DND-41 (cell line): Measurements from ENCODE around the gene MICAL3.

ENCODE experiments used
- ATAC-seq: fragments of 200-7000 bp; cut with Tn5 transposase; 3 replicates; pipeline ENCODE4 v1.9.1; 2021; ENCODE audit warnings: low read depth; ENCODE audit not compliant: insufficient read depth
- DNase-seq: peaks from one replicate; pipeline ENCODE4 v3.0.0-alpha.2; 2020
- H2AFZ ChIP-seq: 2 replicates; pipeline ENCODE4 v1.6.0; 2012; ENCODE audit warnings: low read depth, low read length
- H3K27ac ChIP-seq: 2 replicates; pipeline ENCODE4 v1.5.1; 2012; ENCODE audit warnings: low read length, inconsistent platforms
- H3K27me3 ChIP-seq: fragments of 200-600 bp; sonication (generic); 2 replicates; pipeline ENCODE4 v1.6.0; 2012; ENCODE audit warnings: low read length, mild to moderate bottlenecking, inconsistent platforms; ENCODE audit not compliant: insufficient read depth, poor library complexity
- H3K36me3 ChIP-seq: 2 replicates; pipeline ENCODE4 v1.5.1; 2012; ENCODE audit warnings: low read length, inconsistent platforms; ENCODE audit not compliant: insufficient read depth
- H3K4me1 ChIP-seq: 2 replicates; pipeline ENCODE4 v1.5.1; 2012; ENCODE audit warnings: mild to moderate bottlenecking, low read length; ENCODE audit not compliant: insufficient read depth
- H3K4me2 ChIP-seq: 2 replicates; pipeline ENCODE4 v1.6.0; 2012; ENCODE audit warnings: mild to moderate bottlenecking, moderate library complexity, low read length, inconsistent platforms; ENCODE audit not compliant: insufficient read depth
- H3K4me3 ChIP-seq, 2 experiments: fragments of 200-600 bp in 1 of 2; shearing (Covaris generic) in 1 of 2; 2 replicates each; pipeline ENCODE4 v1.5.1; 2012 to 2016; ENCODE audit warnings: inconsistent platforms in 2 of 2, low read length in 2 of 2, mild to moderate bottlenecking in 2 of 2, low read depth in 1 of 2, moderate library complexity in 1 of 2
- H3K79me2 ChIP-seq: 2 replicates; pipeline ENCODE4 v1.6.0; 2012; ENCODE audit warnings: low read length, inconsistent platforms; ENCODE audit not compliant: insufficient read depth
- H3K9ac ChIP-seq: 2 replicates; pipeline ENCODE4 v1.6.0; 2012; ENCODE audit warnings: low read depth, mild to moderate bottlenecking, inconsistent platforms, low read length, moderate library complexity
- H3K9me3 ChIP-seq: 2 replicates; pipeline ENCODE4 v1.5.1; 2012; ENCODE audit warnings: low read length, moderate library complexity, mild to moderate bottlenecking, inconsistent platforms; ENCODE audit not compliant: insufficient read depth, severe bottlenecking
- H4K20me1 ChIP-seq: 2 replicates; pipeline ENCODE4 v1.6.0; 2012; ENCODE audit warnings: low read length; ENCODE audit not compliant: insufficient read depth
- CTCF ChIP-seq: IDR thresholded peaks from 2 replicates; pipeline ENCODE4 v1.5.1; 2012; ENCODE audit warnings: borderline replicate concordance, low read length, moderate library complexity, mild to moderate bottlenecking; ENCODE audit not compliant: poor library complexity, severe bottlenecking; ENCODE audit errors: extremely low read depth
- EZH2 ChIP-seq: IDR thresholded peaks from 3 replicates; pipeline ENCODE4 v1.6.1; 2012; ENCODE audit warnings: borderline replicate concordance, low read depth, mild to moderate bottlenecking, moderate library complexity, low read length, inconsistent platforms; ENCODE audit not compliant: severe bottlenecking

Gene MICAL3

GRCh38 chr22:17825876-17826550 is 198.3 kb downstream of the MICAL3 start:
- no peaks in the 10 kb centered on the region for H3K79me2 ChIP-seq
- no peak overlapping the region for H3K4me2 ChIP-seq
- H2AFZ ChIP-seq = no peak overlapping the region
- DNase-seq (no peak), ATAC-seq (no peak)
- no peak overlapping the region for H3K4me3 ChIP-seq
- H3K9ac ChIP-seq = no peak overlapping the region
- H3K27me3 ChIP-seq = no peaks in the 10 kb centered on the region
- H3K27ac ChIP-seq = no peak overlapping the region
- peaks cover 51% of the 10 kb centered on the region for H3K36me3 ChIP-seq
- H4K20me1 ChIP-seq = peaks cover 3% of the 10 kb centered on the region; the same call in 1 of the 2 replicates
- H3K4me1 ChIP-seq = no peaks in the 10 kb centered on the region
- TF ChIP-seq EZH2 (no peak), CTCF (no peak)
- H3K9me3 ChIP-seq = no peaks in the 10 kb centered on the region

- no peaks in the 10 kb centered on the region for H3K9me3 ChIP-seq
- H3K9ac ChIP-seq = no peak overlapping the region
- TF ChIP-seq EZH2 = no peak
- ATAC-seq (no peak), DNase-seq (no peak)
- no peak overlapping the region for H2AFZ ChIP-seq
- H3K4me2 ChIP-seq = no peak overlapping the region
- H3K27me3 ChIP-seq = no peaks in the 10 kb centered on the region
- H4K20me1 ChIP-seq = peaks cover under 1% of the 10 kb centered on the region; the same call in 1 of the 2 replicates
- no peaks in the 10 kb centered on the region for H3K79me2 ChIP-seq
- peaks cover 39% of the 10 kb centered on the region for H3K36me3 ChIP-seq
- no peak overlapping the region for H3K27ac ChIP-seq
- no peak overlapping the region for H3K4me3 ChIP-seq
- H3K4me1 ChIP-seq = no peaks in the 10 kb centered on the region
Measured at GRCh38 chr22:17824457-17824856, 199.9 kb downstream of the MICAL3 start.

- no peak overlapping the region for H3K4me2 ChIP-seq
- no peaks in the 10 kb centered on the region for H3K4me1 ChIP-seq
- no peak for TF ChIP-seq CTCF
- TF ChIP-seq EZH2 = no peak
- DNase-seq (no peak), ATAC-seq (no peak)
- H3K4me3 ChIP-seq = no peak overlapping the region
- H3K27ac ChIP-seq = no peak overlapping the region
- H3K79me2 ChIP-seq = no peaks in the 10 kb centered on the region
- no peaks in the 10 kb centered on the region for H3K9me3 ChIP-seq
- peaks cover 37% of the 10 kb centered on the region for H3K36me3 ChIP-seq
- no peak overlapping the region for H3K9ac ChIP-seq
- H3K27me3 ChIP-seq = no peaks in the 10 kb centered on the region
- H2AFZ ChIP-seq = no peak overlapping the region
- no peaks in the 10 kb centered on the region for H4K20me1 ChIP-seq
Measured at GRCh38 chr22:17823964-17824363, 200.4 kb downstream of the MICAL3 start.

GRCh38 chr22:17823226-17823625 is 201.1 kb downstream of the MICAL3 start:
- H2AFZ ChIP-seq = no peak overlapping the region
- H3K4me3 ChIP-seq = no peak overlapping the region
- H3K9me3 ChIP-seq = no peaks in the 10 kb centered on the region
- DNase-seq (no peak), ATAC-seq (no peak)
- no peaks in the 10 kb centered on the region for H3K27me3 ChIP-seq
- H3K4me1 ChIP-seq = no peaks in the 10 kb centered on the region
- H3K36me3 ChIP-seq = peaks cover 30% of the 10 kb centered on the region
- no peaks in the 10 kb centered on the region for H3K79me2 ChIP-seq
- H4K20me1 ChIP-seq = no peaks in the 10 kb centered on the region
- no peak overlapping the region for H3K4me2 ChIP-seq
- TF ChIP-seq EZH2 (no peak), CTCF (no peak)
- no peak overlapping the region for H3K9ac ChIP-seq
- H3K27ac ChIP-seq = no peak overlapping the region
